T-helper 1 cell (primary cell): Measurements from ENCODE around the gene IL17RB.
A peak's percentile ranks its signal among the peaks of the same experiment; 100 is the strongest.

ENCODE experiments used
- DNase-seq, 5 donors: peaks; one replicate each; pipeline ENCODE4 v3.0.0-alpha.2; 2012 to 2020

Gene IL17RB

DNA sequence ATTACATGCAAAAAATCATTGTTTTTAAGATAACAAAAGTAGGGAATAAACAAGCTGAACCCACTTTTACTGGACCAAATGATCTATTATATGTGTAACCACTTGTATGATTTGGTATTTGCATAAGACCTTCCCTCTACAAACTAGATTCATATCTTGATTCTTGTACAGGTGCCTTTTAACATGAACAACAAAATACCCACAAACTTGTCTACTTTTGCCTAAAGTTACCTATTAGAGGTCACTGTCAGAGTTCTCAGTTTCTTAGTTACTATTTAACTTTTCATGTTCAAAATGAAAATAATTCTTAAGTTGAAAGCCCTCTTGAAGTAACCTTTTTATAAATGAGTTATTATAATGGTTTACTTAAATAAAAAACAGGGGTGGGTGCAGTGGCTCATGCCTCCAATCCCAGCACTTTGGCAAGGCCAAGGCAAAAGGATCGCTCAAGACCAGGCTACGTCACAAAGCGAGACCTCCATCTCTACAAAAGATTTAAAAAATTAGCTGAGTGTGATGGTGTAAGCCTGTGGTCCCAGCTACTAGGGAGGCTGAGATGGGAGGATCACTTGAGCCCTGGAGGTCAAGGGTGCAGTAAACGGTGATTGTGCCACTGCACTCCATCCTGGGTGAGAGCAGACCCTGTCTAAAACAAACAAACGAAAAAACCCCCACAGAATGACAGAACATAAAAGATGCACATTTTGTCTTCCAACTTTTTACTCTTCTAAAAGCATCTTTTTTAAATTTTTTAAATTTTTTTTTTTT, 19.5 kb downstream of the IL17RB start:
- no peak for DNase-seq

DNA sequence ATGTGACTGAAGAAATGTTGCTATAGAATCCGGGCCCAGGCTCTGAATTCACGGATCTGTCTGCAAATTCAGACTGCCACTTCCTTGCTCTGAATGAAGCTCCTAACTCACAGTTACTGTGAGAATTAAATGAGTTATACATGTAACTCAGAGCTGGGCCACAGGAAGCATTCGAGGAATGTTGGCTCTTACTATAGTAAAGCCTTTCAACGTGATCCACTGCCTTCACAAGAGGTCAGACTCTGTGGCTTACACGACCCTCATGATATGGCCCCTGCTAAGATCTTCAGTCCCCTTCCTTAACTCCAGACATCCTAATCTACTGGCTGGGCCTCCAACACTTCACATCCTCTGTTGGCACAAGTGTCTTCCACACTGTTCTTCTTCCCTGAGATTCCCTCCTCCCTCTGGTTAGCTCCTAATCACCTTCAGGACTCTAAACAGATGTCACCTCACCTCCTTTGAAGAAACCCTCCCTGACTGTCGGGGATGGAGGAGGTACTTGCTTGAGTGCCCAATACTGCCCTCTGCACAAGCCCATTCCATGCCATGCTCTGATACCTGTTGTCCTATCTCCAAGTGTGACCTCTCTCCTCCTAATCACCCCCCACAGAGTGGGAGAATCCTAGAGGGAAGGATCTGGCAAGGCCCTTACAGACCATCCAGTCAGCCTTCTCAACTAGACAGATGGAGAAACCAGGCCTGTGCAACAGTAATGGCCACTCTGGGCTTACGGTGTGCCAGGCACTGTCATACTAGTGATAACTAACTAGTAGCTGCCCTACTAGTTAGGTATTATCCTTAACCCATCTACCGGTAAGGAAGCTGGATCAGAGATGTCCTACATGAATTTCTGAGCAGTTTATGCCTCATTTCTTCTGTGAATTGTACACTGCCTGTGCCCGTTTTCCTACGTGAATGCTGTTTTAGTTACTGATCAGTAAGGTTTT, 34.3 kb downstream of the IL17RB start:
- no peak for DNase-seq

DNA sequence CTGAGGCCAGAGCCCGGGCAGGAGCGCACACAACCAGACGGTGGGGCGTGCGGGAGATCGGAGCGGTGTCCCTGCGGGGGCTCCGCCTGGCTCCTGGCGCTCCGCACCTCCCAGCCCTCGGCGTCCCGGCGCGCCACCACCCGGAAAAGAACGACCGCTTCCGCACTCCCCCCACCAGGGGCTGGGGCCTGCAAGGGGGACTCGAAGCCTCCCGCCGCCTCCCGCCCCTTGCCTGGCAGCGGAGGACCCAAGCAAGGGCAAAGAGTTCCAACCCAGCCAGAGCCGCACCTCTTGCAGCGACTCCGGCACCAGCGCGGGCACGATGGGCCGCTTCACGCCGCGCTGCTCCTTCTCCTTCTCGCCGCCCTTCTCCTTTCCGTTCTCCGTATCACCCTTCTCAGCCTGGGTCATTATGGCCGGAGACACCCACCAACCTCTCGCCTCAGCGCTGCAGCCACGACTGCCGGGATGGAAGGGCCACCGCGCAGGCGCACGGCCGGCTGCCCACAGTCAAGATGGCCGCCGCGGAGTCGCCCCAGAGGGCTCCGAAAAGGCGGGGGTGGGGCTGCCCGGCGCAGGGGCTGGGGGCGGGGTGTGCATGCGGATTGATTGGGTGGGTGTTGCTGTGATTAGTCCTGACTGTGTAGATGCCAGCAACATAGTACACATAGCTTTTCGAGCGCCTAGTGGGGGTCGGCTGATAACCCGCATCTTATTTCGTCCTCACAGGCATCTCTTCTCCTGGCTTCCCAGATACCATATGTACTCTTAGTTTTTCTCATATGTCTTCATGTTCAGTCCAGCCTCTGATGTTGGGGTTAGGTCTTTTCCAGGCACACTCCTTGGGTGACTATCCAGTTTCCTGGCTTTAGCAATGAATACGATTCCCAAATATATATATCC, 35.6 kb downstream of the IL17RB start, which contains the start of gene ACTR8:
Gene ACTR8, minus strand, starts transcription at position 462 of the 903 bp plus-strand sequence. Its CDS starts 51 bp downstream, at position 411.
- DNase-seq, result peak; percentile 73 to 85 (median 76)

DNA sequence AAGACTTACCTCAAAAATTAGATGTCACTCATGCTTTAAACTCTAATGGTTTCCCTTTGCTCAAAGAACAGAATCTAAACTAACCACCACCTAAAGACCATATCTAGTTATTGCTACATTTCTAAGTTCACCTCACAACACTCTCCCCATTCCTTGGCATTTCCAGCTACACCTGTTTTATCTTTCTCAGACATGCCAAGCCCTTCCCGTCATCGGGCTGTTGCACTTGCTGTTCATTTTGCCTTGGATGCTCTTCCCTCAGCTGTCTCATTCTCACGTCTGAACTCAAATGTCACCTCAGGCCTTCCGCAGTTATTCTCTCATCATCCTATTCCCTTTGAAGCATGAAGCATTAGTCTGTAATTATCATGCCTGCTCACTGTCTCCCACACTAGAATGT, 36.6 kb downstream of the IL17RB start:
- DNase-seq, result no peak

DNA sequence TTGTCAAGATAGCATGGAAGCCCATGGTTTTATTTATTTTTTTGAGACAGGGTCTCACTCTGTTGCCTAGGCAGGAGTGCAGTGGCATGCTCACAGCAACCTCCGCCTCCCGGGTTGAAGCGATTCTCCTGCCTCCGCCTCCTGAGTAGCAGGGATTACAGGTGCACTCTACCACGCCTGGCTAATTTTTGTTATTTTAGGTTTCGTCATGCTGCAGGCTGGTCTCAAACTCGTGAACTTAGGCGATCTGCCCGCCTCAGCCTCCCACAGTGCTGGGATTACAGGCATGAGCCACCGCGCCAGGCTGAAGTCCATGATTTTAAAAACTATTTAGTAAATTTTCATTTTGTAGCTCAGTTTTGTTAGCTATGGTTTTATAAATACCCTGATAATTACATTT, 38.3 kb downstream of the IL17RB start:
- no peak for DNase-seq

DNA sequence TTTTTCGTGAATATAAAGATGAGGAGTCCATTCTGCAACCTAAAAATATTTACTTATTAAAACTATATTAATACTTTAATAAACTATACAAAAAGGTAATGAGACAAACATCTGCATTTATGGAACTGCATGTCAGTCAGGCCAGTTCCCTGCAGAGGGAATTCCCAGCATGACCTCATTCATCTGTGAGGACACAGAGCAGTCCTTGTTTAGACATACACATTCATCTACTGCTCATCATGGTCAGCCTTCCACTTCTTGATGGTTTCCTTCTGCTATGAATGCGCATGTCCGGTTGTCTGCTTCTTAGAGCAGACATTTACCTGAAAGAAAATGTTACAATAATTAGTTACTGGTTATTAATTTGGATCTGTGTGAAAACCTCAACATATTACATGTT, 38.9 kb downstream of the IL17RB start:
- DNase-seq, result no peak

DNA sequence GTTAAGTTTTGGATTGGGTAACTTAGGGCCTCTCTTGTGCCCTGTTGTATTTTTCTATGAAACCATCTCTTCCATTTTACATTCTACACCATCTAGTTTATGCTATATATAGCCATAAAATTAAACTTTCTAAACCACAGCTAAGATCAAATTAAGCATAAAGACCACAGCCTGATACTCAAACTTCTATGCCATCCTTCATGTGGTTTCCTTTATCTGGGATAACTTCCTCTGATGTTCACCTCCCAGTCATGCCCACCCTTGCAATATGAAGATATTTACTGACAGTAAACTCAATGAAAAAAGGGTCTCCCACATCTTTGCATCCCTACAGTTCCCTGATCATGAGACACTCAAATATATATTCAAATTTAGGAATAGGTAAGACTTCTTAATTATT, 41.1 kb downstream of the IL17RB start:
- no peak for DNase-seq

DNA sequence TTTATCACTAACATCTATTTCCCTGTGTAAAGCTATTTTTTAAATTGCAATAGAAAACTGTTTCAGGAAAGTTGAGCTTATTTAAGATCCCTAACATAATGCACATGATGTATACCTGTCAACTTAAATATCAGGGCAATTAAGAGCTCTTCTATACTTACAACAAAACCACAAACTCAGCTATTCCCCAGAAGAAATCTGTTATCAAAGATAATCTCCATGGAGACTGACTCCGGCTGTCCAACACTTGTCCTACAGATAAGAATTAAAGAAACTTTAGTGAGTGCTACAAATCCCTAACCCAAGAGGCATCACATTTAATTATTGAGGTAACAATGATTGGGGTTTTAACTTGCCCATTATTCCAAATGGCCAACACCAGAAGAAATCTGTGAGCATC, 41.9 kb downstream of the IL17RB start:
- no peak for DNase-seq

DNA sequence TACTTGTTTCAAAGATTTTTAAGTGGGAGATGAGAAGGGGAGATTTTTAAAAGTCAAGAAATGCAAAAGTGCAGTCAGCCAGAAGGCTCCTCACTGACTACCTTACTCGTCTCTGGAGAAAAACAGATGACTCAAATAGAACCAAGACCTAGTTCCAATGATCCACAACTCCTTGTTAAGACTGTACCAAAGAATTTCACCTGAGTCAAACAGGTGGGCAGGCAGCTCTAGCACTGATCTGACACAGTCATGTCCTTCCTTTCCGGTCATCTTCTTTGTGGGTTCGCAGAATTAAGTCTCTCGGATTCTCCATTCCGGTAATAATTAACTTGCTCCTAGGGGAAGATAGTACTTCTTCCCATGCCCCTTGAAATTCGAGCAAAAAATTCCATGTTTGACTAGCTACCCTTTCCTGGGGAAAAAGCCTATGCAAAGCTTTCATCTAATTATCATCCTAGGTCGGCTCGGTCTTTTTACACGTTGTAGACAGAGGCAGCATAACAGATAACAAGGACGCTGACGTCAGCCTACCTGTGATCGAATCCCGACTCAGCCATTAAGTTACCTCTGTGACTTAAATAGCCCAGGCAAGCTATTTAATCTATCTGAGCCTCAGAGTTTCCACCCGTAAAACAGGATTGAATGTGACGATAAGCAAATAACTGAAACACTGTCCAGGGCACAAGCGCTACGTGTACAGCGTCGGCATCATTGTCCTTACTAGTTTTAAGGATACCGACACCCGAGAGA, 44.5 kb downstream of the IL17RB start:
- DNase-seq, result peak in 4 of 5 donors; percentile 54 to 65 (median 55)

DNA sequence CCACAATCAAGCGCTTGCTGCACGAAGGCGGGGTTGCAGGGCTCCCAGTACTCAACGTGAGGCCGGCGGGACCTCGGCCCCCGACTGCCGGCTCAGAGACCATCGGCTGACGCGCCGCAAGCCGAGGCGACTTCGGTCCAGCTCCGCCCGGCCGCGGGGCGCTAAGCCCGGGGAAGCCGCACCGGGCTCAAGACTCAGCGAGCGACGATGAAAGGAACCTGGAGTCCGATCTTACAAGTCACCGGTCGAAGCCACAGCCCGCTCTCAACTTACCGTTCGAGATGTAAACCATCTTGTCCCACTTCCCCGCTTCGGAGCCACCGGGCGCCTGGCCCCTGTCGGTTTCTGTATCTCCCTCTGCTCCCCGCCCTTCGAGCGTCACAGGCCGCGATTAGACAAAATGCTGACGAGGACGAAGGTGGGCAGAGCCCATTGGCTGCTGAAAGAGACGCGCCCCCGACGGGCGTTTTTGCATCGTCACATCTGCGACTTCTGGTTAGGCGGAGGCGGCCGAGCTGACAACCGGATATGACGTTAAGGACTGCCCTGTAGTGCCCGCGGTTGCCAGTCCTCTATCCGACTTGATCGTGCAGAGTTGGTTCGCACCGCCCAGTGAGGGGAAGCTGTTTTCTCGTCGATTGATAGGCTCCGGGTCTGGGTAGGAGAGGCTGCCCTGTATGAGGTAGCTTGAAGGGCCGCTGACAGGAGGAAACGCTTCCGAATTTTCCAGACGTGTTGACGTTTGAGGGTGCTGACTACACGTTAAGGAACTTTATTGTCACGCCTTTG, 45.3 kb downstream of the IL17RB start, which contains the start of gene SELENOK:
Gene SELENOK, minus strand, starts transcription at position 363 of the 789 bp plus-strand sequence.
- DNase-seq, result peak; percentile 91 to 99 (median 96)

DNA sequence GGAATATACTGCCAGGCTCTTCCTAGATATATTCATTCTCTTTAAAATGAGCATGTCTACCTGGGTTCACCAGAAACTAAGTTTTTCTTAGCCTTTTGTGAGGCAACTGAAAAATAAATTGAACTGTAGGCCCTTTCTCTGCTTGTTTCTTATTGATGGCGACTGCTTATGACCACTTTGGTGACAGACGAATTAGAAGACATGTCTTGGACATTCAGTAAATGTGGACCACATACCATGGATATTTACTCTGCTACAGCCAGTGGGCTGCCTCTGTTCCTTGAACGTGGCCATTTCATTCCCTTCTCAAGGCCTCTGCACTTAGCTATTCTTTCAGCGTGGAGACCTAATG, 45.9 kb downstream of the IL17RB start:
- no peak for DNase-seq

DNA sequence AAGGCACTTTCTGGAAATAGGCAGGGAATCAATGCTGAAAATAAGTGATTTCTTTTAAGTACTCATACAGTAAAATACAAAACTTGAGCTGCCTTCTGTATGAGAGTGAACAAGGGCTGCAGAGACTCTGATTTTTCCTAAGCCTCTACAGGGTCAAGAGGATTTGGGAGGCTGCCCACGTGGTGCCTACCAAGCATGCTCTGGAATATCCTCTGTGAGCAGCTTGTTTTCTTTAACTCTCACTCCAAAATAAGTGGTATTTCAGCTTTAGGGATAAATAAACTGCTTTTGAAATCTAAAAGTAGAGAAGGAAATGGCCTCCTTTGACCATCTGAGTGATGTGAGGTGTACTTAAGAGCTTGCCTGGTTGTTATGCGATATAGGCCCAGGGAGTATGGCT, 53.4 kb downstream of the IL17RB start:
- no peak for DNase-seq

DNA sequence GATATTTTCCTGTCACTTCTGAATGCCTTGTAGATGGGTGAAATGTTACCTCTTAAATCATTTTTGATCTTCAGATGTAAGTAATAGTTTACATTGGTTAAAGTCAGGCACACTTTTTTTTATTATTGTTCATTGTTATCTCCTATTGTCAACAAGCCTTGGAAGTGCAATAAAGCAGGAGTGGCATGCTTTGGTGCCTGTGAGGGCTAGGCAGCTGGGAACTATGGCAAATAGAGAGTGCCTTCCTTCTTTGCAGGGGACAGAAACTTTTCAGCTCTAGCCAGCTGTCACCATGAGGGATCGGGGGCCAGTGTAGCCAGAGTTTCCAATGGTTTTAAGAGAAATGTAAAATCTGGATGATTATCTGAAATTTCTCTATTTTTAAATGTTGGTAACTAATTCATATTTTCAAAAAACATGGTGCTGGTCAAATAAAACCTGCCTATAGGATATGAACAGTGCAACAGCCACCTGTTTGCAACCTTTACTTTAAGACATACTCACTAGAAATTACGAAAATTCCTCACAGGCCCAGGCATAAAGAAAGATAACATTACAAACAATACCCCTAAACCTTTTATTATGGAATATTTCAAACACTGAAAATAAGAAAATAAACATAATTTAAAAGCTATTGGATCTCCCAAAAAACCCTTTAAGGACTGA, 54.4 kb downstream of the IL17RB start:
- no peak for DNase-seq

DNA sequence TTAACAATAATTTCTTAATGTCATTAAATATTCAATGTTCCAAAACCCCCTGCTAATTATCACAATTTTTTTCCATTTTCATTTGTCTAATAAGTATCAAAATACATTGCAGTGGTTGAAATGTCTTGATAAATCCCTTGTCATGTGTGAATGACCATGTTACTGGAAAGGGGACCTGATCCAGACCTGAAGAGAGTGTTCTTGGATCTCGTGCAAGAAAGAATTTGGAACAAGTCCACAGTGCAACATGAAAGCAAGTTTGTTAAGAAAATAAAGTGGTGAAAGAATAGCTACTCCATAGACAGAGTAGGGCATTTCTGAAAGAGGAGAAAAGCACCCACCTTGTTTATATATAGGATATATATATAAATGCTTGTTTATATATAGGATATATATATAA, 55.7 kb downstream of the IL17RB start:
- no peak for DNase-seq

DNA sequence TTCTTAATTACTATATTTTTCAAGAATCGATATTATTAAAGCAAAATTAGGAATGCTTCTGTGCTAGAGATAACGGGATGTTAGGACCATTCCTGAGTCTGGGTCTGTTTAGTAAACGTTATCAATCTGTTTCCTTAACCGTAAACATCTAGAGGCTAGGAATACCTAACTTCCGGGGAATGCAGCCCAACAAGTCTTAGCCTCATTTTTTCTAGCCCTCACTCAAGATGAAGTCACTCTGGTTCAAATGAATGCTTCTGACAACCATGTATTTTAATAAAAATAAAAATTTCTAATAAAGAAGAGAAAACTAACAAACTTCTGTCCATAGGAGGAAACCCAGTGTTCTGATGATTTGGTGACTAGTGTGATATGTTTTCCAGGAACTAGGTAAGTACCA, 56.3 kb downstream of the IL17RB start:
- DNase-seq, result no peak

DNA sequence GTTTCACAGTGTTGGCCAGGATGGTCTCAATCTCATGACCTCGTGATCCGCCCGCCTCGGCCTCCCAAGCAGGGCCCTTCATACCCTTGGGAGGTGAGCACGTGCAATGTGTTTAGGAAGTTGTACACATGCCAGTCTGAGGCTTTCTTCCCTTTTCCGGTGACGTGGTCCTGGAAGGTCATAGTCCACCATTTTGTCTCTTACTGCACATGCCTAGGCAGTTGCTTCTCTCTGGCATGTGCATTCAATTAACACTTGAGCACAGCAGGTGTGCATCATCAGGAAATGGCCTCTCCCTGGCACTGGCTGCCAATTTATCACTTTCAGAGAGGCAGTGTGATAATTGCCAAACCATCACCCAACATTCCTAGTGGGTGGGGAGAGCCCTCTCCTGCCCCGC, 67.0 kb downstream of the IL17RB start:
- no peak for DNase-seq
